ENCODE data around the gene GPC3. TPM values are rescaled to one million over a fixed set of nuclear protein-coding genes. Genes with fewer than 3 reads are reported as not detected.

GPC3 gene
- total and polyA plus RNA-seq, 7 donors, result 0.43 to 2.3 (median 1.4) TPM

- no peaks in the 10 kb centered on the region for H3K36me3 ChIP-seq (ENCODE audit: insufficient read depth in 1 of 2, low read depth in 1 of 2)
- DNase-seq (no peak), ATAC-seq (no peak)
- peaks cover 0 to 16% (median 0%) of the 10 kb centered on the region in 3 donors for H3K27me3 ChIP-seq (ENCODE audit: insufficient read depth in 3 of 3, low read length in 2 of 3)
- no peak for TF ChIP-seq CTCF (IDR thresholded peaks at IDR 0.05)
- no peak overlapping the region for H3K4me3 ChIP-seq
- 69 to 82% (median 71%) methylated on average over 4 of the region's 4 CpGs for WGBS, 3 donors
- no peaks in the 10 kb centered on the region for H3K9me3 ChIP-seq
- H3K27ac ChIP-seq, result no peak overlapping the region
- intact Hi-C loops (cut with DNase I), result no loop called here
- H3K4me1 ChIP-seq, result no peaks in the 10 kb centered on the region
Observed at GRCh38 chrX:133749951-133750350, 235.4 kb downstream of the GPC3 start.

GRCh38 chrX:133749370-133749769 lies 236.0 kb downstream of the GPC3 start:
- H3K9me3 ChIP-seq, result no peaks in the 10 kb centered on the region
- H3K27ac ChIP-seq, result no peak overlapping the region
- TF ChIP-seq CTCF (IDR thresholded peaks at IDR 0.05), result no peak
- H3K4me3 ChIP-seq, result no peak overlapping the region
- peaks cover 0 to 16% (median 0%) of the 10 kb centered on the region in 3 donors for H3K27me3 ChIP-seq (ENCODE audit: insufficient read depth in 3 of 3, low read length in 2 of 3)
- DNase-seq, result no peak
- intact Hi-C loops (cut with DNase I), result no loop called here
- no peaks in the 10 kb centered on the region for H3K36me3 ChIP-seq (ENCODE audit: insufficient read depth in 1 of 2, low read depth in 1 of 2)
- no peaks in the 10 kb centered on the region for H3K4me1 ChIP-seq
- ATAC-seq, result no peak
- WGBS, 3 donors, result 44 to 56% (median 47%) methylated on average over 4 of the region's 4 CpGs

- no peaks in the 10 kb centered on the region for H3K9me3 ChIP-seq
- H3K27ac ChIP-seq, result no peak overlapping the region
- H3K4me3 ChIP-seq, result no peak overlapping the region
- H3K27me3 ChIP-seq (ENCODE audit: insufficient read depth in 3 of 3, low read length in 2 of 3), result peaks cover 0 to 14% (median 0%) of the 10 kb centered on the region in 3 donors
- DNase-seq, result no peak
- intact Hi-C loops (cut with DNase I), result no loop called here
- no peaks in the 10 kb centered on the region for H3K4me1 ChIP-seq
- H3K36me3 ChIP-seq (ENCODE audit: insufficient read depth in 1 of 2, low read depth in 1 of 2), result no peaks in the 10 kb centered on the region
- WGBS, 3 donors, result 35 to 76% (median 63%) methylated on average over 2 of the region's 2 CpGs
- ATAC-seq, result no peak
- no peak for TF ChIP-seq CTCF (IDR thresholded peaks at IDR 0.05)
Observed at GRCh38 chrX:133747196-133747595, 238.2 kb downstream of the GPC3 start.

GRCh38 chrX:133746593-133746992 lies 238.8 kb downstream of the GPC3 start:
- no peak overlapping the region for H3K4me3 ChIP-seq
- intact Hi-C loops (cut with DNase I), result no loop called here
- no peak for TF ChIP-seq CTCF (IDR thresholded peaks at IDR 0.05)
- H3K9me3 ChIP-seq, result no peaks in the 10 kb centered on the region
- no peak for ATAC-seq
- H3K27me3 ChIP-seq (ENCODE audit: insufficient read depth in 3 of 3, low read length in 2 of 3), result peaks cover 0 to 11% (median 0%) of the 10 kb centered on the region in 3 donors
- no peaks in the 10 kb centered on the region for H3K36me3 ChIP-seq (ENCODE audit: insufficient read depth in 1 of 2, low read depth in 1 of 2)
- no peak for DNase-seq
- H3K27ac ChIP-seq, result no peak overlapping the region
- H3K4me1 ChIP-seq, result no peaks in the 10 kb centered on the region
- 41 to 67% (median 42%) methylated on average over 1 of the region's 1 CpG for WGBS, 3 donors

- H3K27me3 ChIP-seq (ENCODE audit: insufficient read depth in 3 of 3, low read length in 2 of 3), result peaks cover 0 to 11% (median 0%) of the 10 kb centered on the region in 3 donors
- no peaks in the 10 kb centered on the region for H3K36me3 ChIP-seq (ENCODE audit: insufficient read depth in 1 of 2, low read depth in 1 of 2)
- H3K27ac ChIP-seq, result no peak overlapping the region
- no peak for TF ChIP-seq CTCF (IDR thresholded peaks at IDR 0.05)
- intact Hi-C loops (cut with DNase I), result no loop called here
- ATAC-seq, result no peak
- H3K4me1 ChIP-seq, result no peaks in the 10 kb centered on the region
- no peak overlapping the region for H3K4me3 ChIP-seq
- H3K9me3 ChIP-seq, result no peaks in the 10 kb centered on the region
- no peak for DNase-seq
Observed at GRCh38 chrX:133745349-133745748, 240.0 kb downstream of the GPC3 start.
